GM12892 (cell line): ENCODE measurements around the gene KCNIP4.

Experiments used
- POLR2A ChIP-seq: IDR thresholded peaks from 2 replicates; pipeline ENCODE4 v1.6.1; 2011; ENCODE audit warnings: low read depth, low read length, control low read depth
- POLR2AphosphoS5 ChIP-seq: IDR thresholded peaks from 2 replicates; pipeline ENCODE4 v1.6.1; 2011; ENCODE audit warnings: low read depth, low read length, control low read depth
- TAF1 ChIP-seq: IDR thresholded peaks from 2 replicates; pipeline ENCODE4 v1.6.1; 2011; ENCODE audit warnings: low read depth, mild to moderate bottlenecking, control low read depth, low read length, borderline replicate concordance

- TF ChIP-seq POLR2A, result no peak
- TF ChIP-seq TAF1, result no peak
- TF ChIP-seq POLR2AphosphoS5, result no peak
Measured at GRCh38 chr4:21013501-21013900, 935.1 kb downstream of the KCNIP4 start.
